A549 treated with AZD2906 at 1 μM for 4 hours (cell line): ENCODE measurements around the gene NUDT10. TPM values are rescaled to one million over a fixed set of nuclear protein-coding genes. Genes with fewer than 3 reads are reported as not detected.

ENCODE experiments used
- total RNA-seq: library from RNA; stranded (reverse); fragments of 200-300 nt; extraction: Qiagen RNA extraction; gene quantifications from 5 replicates; pipeline ENCODE4 v1.2.3, GENCODE V29; 2022

Gene NUDT10
- total RNA-seq = 1.1 to 1.9 TPM (median 1.4 TPM) in 5 replicates

DNA sequence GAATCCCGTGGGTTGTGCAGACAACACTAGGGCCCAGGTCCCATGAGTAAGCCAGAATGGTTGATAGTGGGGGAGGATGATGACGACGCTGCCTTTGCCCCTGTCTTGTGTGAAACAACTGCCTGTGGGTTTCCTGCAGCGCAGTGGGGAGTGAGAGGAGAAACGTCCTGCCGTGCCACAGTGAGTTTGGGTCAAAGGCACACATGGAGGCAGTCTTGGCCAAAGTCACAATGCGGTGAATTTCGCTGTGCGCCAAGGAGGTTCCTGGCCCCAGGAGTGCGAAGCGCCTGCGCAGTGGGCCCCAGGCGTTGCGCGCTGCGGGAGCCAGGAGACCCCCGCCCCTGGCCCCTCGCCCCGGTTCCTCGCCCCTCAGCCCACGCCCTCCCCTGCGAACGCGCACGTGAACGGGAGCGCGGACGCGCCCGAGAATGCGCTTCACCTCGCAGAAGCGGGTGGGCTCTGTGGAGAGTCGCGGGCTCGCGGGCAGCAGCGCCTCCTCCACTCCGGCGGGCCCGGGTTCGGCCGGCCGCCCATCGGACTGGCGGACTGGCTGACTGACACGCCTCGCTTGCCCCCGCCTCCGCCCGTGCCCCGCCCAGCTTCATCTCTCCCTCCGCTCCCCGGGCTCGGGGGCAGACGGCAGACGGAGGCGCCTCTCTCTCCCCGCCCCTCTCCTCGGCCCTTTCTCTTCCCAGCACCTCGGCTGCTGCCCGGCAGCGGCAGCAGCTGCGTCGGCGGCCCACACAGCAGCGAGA lies at the start of gene NUDT10:
Gene NUDT10 (plus strand): TSS at position 635 of the 755 bp plus-strand sequence. CDS start 144 bp downstream, outside the sequence.

Other genes with a start within 250 kb of the NUDT10 start
- 2.7 to 3.6 TPM (median 2.8 TPM) in 5 replicates for gene NUDT11, start 163.8 kb downstream of the NUDT10 start, total RNA-seq